Skeletal muscle tissue (tissue), 4 donors: ENCODE results near the gene THSD7A. TPM values are rescaled to one million over a fixed set of nuclear protein-coding genes. Genes with fewer than 3 reads are reported as not detected.

Source experiments
- H3K27ac ChIP-seq: one replicate; pipeline ENCODE4 v1.7.0; 2013; ENCODE audit warnings: mild to moderate bottlenecking, low read depth, low read length, inconsistent platforms
- H3K27me3 ChIP-seq, 3 donors: one replicate each; pipeline ENCODE4 v1.7.0; 2013; ENCODE audit warnings: low read length in 3 of 3; ENCODE audit not compliant: control insufficient read depth in 3 of 3, insufficient read depth in 3 of 3
- H3K36me3 ChIP-seq, 3 donors: one replicate each; pipeline ENCODE4 v1.7.0; 2013; ENCODE audit warnings: low read length in 3 of 3; ENCODE audit not compliant: control insufficient read depth in 3 of 3, insufficient read depth in 3 of 3
- H3K4me1 ChIP-seq, 3 donors: one replicate each; pipeline ENCODE4 v1.7.0; 2013; ENCODE audit warnings: low read length in 3 of 3, mild to moderate bottlenecking in 3 of 3; ENCODE audit not compliant: control insufficient read depth in 3 of 3, insufficient read depth in 3 of 3
- H3K4me3 ChIP-seq, 3 donors: one replicate each; pipeline ENCODE4 v1.7.0; 2013; ENCODE audit warnings: low read length in 3 of 3
- H3K9ac ChIP-seq, 3 donors: one replicate each; pipeline ENCODE4 v1.7.0; 2013; ENCODE audit warnings: low read length in 3 of 3, mild to moderate bottlenecking in 3 of 3, moderate library complexity in 2 of 3, low read depth in 1 of 3
- H3K9me3 ChIP-seq, 3 donors: one replicate each; pipeline ENCODE4 v1.7.0; 2013; ENCODE audit warnings: low read length in 3 of 3; ENCODE audit not compliant: control insufficient read depth in 3 of 3
- total RNA-seq: library from RNA; depleted of rRNA; stranded (reverse); fragments of >200 nt; gene quantifications from one replicate; pipeline ENCODE4 v1.2.3, GENCODE V29; 2014
- donor health status: Osteomylitis.

The THSD7A gene
- total RNA-seq, 1 donor from 2014 or later, result 4.7 TPM

DNA sequence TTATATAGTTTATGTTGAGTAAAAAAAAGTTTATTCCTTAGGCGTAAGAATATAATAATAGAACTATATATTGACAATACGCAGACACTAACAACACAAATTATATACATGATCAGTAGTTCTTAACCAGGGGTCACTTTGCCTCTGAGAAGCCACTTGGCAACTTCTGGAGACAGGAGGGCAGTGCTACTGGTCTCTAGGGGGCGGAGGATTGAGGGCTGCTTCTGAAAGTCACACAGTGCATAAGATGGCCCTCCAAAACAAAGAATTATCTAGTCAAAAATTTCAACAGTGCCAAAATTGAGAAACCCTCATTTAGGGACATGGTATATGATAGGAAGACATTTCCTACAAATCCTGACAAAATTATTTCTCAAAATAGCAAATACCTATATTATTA lies 77.1 kb downstream of the THSD7A start:
- Histone ChIP-seq H3K9me3 (no peaks in the 10 kb centered on the region), H3K4me1 (no peaks in the 10 kb centered on the region), H3K4me3 (no peak overlapping the region), H3K27ac (no peak overlapping the region), H3K9ac (no peak overlapping the region), H3K36me3 (no peaks in the 10 kb centered on the region), H3K27me3 (no peaks in the 10 kb centered on the region)

DNA sequence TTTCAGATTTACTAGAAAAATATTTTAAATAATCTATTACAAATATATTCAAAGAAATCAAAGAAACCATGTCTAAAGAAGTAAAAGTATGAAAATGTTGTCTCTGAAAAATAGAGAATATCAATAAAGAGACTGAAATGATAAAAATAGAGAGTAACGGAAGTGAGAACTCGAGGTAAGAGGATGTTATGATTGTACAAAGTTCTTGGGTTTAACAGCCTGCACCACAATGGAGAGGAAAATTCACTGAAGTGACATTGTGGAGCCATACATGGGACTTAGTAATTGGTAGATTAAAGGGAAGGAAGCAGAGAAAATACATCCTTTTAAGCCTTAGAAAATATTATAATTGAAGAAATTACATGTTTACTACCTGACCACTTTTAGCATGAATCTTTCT lies 77.9 kb downstream of the THSD7A start:
- Histone ChIP-seq H3K36me3 (no peaks in the 10 kb centered on the region), H3K9me3 (no peaks in the 10 kb centered on the region), H3K9ac (no peak overlapping the region), H3K27ac (no peak overlapping the region), H3K4me3 (no peak overlapping the region), H3K4me1 (no peaks in the 10 kb centered on the region), H3K27me3 (no peaks in the 10 kb centered on the region)

DNA sequence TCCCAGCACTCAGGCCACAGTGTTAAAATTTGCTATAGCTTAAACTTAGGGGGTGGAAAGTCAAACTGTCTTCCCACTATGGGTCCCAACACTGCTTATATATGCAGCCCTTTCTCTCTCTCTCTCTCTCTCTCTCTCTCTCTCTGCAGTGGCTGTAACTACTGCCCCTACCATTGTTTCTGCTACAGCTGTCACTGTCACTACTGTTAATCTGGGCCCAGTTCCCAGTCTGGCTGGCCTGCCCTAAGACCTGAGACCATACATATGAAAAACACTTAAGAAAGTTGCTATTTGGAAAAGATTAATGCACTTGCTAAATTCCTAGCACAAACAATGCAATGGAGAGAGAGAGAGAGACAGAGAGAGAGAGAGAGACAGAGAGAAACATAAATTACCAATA lies 78.6 kb downstream of the THSD7A start:
- Histone ChIP-seq H3K27ac (no peak overlapping the region), H3K9ac (no peak overlapping the region), H3K36me3 (no peaks in the 10 kb centered on the region), H3K27me3 (no peaks in the 10 kb centered on the region), H3K4me3 (no peak overlapping the region), H3K9me3 (no peaks in the 10 kb centered on the region), H3K4me1 (no peaks in the 10 kb centered on the region)

DNA sequence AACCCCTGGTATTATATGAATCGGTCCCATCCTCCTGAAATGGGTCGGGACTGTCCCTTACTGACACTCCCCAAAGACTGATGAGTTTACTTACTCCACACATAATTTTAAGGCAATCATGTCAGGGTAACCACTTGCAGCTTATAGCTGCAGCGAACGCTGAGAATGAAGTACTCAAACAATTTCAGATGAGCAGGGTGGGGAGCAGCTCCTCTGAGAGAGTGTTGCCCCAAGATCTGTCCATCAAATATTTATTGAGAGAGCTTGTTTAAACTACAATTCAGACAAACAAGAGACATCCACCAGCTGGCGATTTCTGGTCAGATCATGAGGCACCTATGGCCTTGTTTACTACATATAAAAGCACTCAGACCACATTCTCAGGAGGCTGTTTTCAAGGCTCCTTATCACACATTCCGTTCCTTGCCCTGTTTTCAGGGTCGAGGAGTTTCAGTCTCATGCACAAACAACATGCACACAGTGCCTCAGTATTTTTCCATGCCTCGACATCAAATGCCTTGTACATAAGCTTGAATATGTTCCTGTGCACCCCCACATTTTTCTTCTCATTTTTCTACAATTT lies 80.1 kb downstream of the THSD7A start:
- H3K9ac ChIP-seq, result no peak overlapping the region
- H3K4me1 ChIP-seq, result no peaks in the 10 kb centered on the region
- no peaks in the 10 kb centered on the region for H3K36me3 ChIP-seq
- no peaks in the 10 kb centered on the region for H3K9me3 ChIP-seq
- no peaks in the 10 kb centered on the region for H3K27me3 ChIP-seq
- H3K27ac ChIP-seq, result no peak overlapping the region
- no peak overlapping the region for H3K4me3 ChIP-seq

DNA sequence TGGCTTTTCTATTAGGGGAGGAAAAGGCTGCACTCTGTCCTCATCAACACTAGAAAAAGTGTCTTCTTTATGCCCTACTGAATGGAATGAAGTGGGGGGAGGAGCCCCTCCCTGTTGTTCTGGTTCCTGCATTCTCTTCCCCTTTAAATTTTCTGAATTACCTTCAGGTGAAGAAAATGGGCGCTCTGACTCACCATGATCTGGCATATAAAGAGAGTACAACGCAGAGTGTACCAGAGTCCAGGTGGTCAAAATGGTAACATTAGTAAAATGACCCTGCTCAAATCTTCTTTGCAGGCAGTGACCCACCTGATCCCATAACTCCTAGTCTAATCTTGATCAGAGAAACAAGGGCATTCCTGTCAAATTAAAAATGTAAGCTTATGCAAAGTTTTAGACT lies 80.7 kb downstream of the THSD7A start:
- Histone ChIP-seq H3K9ac (no peak overlapping the region), H3K36me3 (no peaks in the 10 kb centered on the region), H3K9me3 (no peaks in the 10 kb centered on the region), H3K27me3 (no peaks in the 10 kb centered on the region), H3K27ac (no peak overlapping the region), H3K4me3 (no peak overlapping the region), H3K4me1 (no peaks in the 10 kb centered on the region)

DNA sequence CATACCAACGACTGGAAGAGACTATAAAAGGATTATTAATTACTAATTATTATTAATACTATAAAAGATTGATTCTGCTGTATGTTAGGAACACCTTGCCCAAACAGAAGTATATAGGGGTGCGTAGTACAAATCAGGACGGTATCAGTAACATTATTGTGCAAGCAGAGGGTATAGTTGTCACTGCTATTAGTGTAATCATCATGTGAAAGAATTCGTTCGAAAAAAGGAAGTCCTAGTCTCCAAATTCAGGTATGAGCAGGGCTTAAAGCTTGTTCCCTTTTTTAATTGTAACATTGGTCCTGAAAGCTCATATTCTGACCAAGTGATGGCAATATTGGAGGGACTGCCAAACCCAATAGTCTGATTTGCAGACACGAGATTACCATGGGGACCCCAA lies 81.8 kb downstream of the THSD7A start:
- Histone ChIP-seq H3K27me3 (no peaks in the 10 kb centered on the region), H3K27ac (no peak overlapping the region), H3K4me1 (no peaks in the 10 kb centered on the region), H3K4me3 (no peak overlapping the region), H3K9me3 (no peaks in the 10 kb centered on the region), H3K36me3 (no peaks in the 10 kb centered on the region), H3K9ac (no peak overlapping the region)

GRCh38 chr7:11749629-11750028 lies 82.4 kb downstream of the THSD7A start:
- no peaks in the 10 kb centered on the region for H3K27me3 ChIP-seq
- no peaks in the 10 kb centered on the region for H3K36me3 ChIP-seq
- H3K9ac ChIP-seq, result no peak overlapping the region
- H3K27ac ChIP-seq, result no peak overlapping the region
- no peaks in the 10 kb centered on the region for H3K9me3 ChIP-seq
- no peaks in the 10 kb centered on the region for H3K4me1 ChIP-seq
- no peak overlapping the region for H3K4me3 ChIP-seq

DNA sequence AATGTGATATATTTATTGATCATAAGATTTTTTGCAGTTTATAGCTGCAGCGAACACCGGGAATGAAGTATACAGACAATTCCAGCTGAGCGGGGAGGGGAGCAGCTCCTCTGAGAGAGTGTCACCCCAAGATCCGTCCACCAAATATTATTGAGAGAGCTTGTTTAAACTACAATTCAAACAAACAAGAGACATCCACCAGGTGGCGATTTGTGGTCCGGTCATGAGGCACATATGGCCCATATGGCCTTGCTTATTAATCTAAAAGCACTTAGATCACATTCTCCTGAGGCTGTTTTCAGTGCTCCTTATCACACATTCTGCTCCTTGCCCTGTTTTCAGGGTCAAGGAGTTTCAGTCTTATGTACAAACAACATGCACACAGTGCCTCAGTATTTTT lies 83.1 kb downstream of the THSD7A start:
- Histone ChIP-seq H3K4me3 (no peak overlapping the region), H3K4me1 (no peaks in the 10 kb centered on the region), H3K27ac (no peak overlapping the region), H3K36me3 (no peaks in the 10 kb centered on the region), H3K9ac (no peak overlapping the region), H3K9me3 (no peaks in the 10 kb centered on the region), H3K27me3 (no peaks in the 10 kb centered on the region)

GRCh38 chr7:11747715-11748485 lies 84.1 kb downstream of the THSD7A start:
- Histone ChIP-seq H3K4me3 (no peak overlapping the region), H3K27me3 (no peaks in the 10 kb centered on the region), H3K4me1 (no peaks in the 10 kb centered on the region), H3K9me3 (no peaks in the 10 kb centered on the region), H3K9ac (no peak overlapping the region), H3K27ac (no peak overlapping the region), H3K36me3 (no peaks in the 10 kb centered on the region)

DNA sequence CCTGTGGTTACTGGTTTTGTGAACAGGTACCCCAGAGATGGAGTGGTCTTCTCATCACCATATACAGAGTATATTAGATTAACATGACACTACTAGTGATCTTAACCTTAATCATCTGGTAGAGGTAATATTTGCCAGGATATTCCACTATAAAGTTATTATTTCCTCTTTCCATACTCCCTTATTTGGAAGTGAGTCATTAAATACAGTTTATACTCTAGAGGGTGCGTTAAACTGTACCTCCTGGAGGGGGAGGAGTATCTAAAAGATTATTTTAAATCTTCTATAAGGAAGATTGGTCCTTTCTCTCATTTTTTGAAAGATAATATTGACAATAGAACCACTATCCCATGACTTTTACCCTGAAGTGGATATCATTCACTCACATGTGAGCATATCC lies 85.4 kb downstream of the THSD7A start:
- no peak overlapping the region for H3K27ac ChIP-seq
- H3K9me3 ChIP-seq, result no peaks in the 10 kb centered on the region
- H3K4me1 ChIP-seq, result no peaks in the 10 kb centered on the region
- H3K36me3 ChIP-seq, result no peaks in the 10 kb centered on the region
- H3K27me3 ChIP-seq, result no peaks in the 10 kb centered on the region
- no peak overlapping the region for H3K4me3 ChIP-seq
- no peak overlapping the region for H3K9ac ChIP-seq
